ENCODE results near the gene AP1G2.

Gene AP1G2

DNA sequence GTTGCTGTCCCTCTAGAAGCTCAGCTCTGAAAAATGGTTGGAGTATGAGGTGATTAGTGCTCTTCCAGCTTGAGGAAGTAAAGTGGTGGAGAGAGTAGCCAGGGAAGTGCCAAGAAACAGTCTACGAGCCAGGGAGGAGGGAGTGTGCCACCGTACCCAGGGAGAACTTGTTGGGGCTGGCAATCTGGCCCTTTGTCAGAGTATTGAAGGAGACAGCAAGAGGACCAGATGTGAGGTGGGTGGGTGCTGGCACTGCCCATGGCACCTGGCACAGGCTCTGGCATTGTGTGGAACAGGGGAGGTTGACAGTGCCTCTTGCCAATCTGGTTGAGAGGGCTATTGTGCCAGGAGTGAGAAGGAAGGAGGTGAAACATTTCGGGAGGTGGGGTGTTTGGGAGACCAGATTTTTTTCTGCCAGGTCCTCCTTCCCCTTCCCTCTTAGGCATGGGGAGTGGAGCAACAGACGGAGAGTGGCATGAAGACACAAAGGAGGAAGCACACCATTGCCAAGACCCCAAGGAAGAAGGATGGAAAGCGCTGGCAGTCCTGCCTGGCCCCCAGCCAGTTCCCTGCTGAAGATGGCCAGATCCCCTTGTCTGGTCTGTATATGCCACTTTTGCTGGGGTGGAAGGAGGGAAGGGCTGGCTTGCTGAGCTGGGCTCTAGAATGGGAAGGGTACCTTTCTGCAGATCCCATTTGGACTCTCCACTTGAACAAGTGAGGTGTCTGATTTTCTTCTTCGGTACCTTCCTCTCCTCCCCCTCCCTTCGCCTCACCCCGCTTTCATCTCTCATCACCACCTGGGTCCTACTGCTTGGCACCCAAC lies 53.6 kb downstream of the AP1G2 start:
- DNase-seq (ENCODE audit: low spot score), result no peak

DNA sequence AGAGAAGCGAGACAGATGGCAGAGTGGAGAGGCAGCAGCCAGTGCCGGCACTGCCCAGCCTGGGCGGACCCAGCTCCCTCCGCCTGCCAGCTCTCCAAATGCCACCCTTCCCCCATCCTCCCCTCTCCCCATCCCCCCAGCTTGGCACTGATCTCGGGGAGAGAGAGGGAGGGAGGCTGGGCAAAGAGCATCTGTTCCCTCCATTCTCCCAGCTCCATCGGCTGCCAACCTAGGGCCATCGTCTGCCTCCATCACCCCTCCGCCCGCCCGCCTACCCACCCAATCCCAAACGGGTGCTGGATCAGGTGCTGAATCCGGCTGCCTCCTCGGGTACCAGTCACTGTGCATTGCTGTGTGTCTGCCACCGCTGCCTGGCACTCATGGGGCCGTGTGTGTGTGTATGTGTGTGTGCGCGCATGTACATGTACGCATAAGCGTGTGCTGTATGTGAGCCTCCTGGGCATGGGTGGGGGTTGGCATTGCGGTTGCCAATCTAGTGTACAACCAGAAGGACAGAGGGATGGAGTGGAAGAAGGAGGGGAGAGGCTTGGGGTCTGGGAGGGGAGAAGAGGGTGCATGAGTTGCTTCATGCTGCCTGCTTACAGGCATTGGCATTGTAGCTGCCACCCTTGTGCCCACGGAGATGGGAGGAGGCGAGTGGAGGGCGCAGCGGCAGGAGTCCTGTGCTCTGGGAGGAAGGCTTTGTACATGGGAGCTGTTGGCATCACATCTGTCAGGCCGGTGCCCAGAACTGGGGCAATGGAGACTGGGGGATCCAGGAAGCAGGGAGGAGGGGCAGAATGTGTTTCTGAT lies 54.4 kb downstream of the AP1G2 start:
- no peak for DNase-seq (ENCODE audit: low spot score)

DNA sequence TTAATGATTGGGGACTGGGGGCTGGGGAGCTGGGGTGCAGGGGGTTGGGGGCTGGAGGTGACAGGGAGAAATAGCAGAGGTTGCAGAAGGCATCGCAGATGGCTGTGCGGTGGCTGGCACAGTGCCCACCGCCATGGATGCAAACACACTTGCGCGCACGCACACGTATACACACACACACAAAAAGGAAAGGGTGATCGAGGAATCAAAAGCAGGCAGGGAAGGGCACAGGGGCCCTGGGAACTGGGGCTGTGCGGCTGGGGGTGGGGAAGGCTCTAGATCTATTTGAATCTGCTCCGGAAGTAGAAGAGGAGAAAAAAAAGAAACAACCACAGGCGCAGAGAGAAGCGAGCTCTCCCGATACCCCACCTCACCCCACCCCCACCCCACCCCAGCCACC lies 55.4 kb downstream of the AP1G2 start:
- DNase-seq (ENCODE audit: low spot score), result no peak

Data from CD4-positive, alpha-beta T cell treated with Interleukin-2 at 100 ng/mL for 4 hours (primary cell).